ENCODE data around the gene SLC49A4.

The SLC49A4 gene

GRCh38 chr3:122907471-122907870, 112.6 kb downstream of the SLC49A4 start:
- Histone ChIP-seq H2BK12ac (ENCODE audit: low read length in 2 of 2) (no peak overlapping the region), H3K9me3 (ENCODE audit: control insufficient read depth, low read length) (peaks cover 21% of the 10 kb centered on the region), H3K4ac (ENCODE audit: low read depth in 1 of 2, low read length in 2 of 2) (no peak overlapping the region), H4K8ac (ENCODE audit: low read length) (no peak overlapping the region), H2BK5ac (ENCODE audit: low read depth, low read length, poor library complexity, severe bottlenecking) (no peak overlapping the region), H2AK5ac (ENCODE audit: low read length, severe bottlenecking) (no peak overlapping the region), H3K4me2 (ENCODE audit: low read length, poor library complexity, severe bottlenecking) (no peak overlapping the region), H2BK120ac (ENCODE audit: low read depth, low read length) (no peak overlapping the region), H3K9ac (ENCODE audit: low read length) (no peak overlapping the region), H3K27ac (ENCODE audit: low read length, poor library complexity, severe bottlenecking) (no peak overlapping the region), H3K4me1 (ENCODE audit: control insufficient read depth, insufficient read depth, low read depth, low read length) (peaks cover 1% of the 10 kb centered on the region), H3K27me3 (ENCODE audit: control insufficient read depth in 1 of 2, insufficient read depth in 1 of 2, low read length in 2 of 2) (peaks cover 33 to 59% of the 10 kb centered on the region in 2 experiments), H3K14ac (ENCODE audit: low read length in 2 of 2) (no peak overlapping the region), H3K18ac (ENCODE audit: low read depth in 1 of 2, low read length in 2 of 2) (no peak overlapping the region), H2AFZ (ENCODE audit: low read depth, low read length) (no peak overlapping the region), H3K79me1 (replicated peaks; ENCODE audit: low read length, poor library complexity, severe bottlenecking) (no peaks in the 10 kb centered on the region), H3K4me3 (ENCODE audit: insufficient read depth in 1 of 2, low read depth in 1 of 2, low read length in 2 of 2) (no peak overlapping the region), H2BK15ac (ENCODE audit: low read depth, poor library complexity, severe bottlenecking) (no peak overlapping the region), H3K36me3 (ENCODE audit: control insufficient read depth in 1 of 2, insufficient read depth in 2 of 2, low read depth in 1 of 2, low read length in 2 of 2) (no peaks in the 10 kb centered on the region), H3K23ac (ENCODE audit: low read length in 2 of 2) (peak overlapping the region in 1 of 2 experiments; percentile 27), H4K91ac (ENCODE audit: low read length) (no peak overlapping the region)
- 97% methylated on average over 4 of the region's 4 CpGs for WGBS
- DNase-seq: no peak

GRCh38 chr3:122908251-122908650, 113.4 kb downstream of the SLC49A4 start:
- peaks cover 21% of the 10 kb centered on the region for H3K9me3 ChIP-seq (ENCODE audit: control insufficient read depth, low read length)

DNA sequence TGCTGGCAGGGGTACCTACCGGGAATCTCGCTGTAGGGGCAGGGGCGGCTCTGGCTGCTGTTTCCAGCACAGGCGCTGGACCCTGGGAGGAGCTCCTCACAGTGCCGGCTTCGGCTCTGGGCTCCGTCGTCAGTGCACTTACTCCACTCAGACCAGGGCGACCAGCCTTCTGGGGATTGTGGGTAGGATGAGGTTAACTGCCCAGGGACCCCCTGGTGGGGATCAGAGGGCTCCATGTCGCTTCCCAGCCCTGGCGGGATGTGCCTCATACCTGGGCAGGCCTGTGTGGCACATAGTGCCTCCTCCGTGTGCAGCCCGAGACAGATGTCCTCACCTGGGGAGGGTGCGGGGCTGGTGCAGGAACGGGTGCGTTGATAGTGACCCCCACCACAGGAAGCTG, 117.0 kb downstream of the SLC49A4 start:
- H4K8ac ChIP-seq (ENCODE audit: low read length): no peak overlapping the region
- H2BK5ac ChIP-seq (ENCODE audit: low read depth, low read length, poor library complexity, severe bottlenecking): no peak overlapping the region
- no peaks in the 10 kb centered on the region for H3K36me3 ChIP-seq (ENCODE audit: control insufficient read depth in 1 of 2, insufficient read depth in 2 of 2, low read depth in 1 of 2, low read length in 2 of 2)
- no peak overlapping the region for H3K23ac ChIP-seq (ENCODE audit: low read length in 2 of 2)
- H3K4me3 ChIP-seq (ENCODE audit: insufficient read depth in 1 of 2, low read depth in 1 of 2, low read length in 2 of 2): no peak overlapping the region
- no peak overlapping the region for H2AFZ ChIP-seq (ENCODE audit: low read depth, low read length)
- no peak overlapping the region for H3K14ac ChIP-seq (ENCODE audit: low read length in 2 of 2)
- DNase-seq: no peak
- peaks cover 51 to 79% of the 10 kb centered on the region in 2 experiments for H3K27me3 ChIP-seq (ENCODE audit: control insufficient read depth in 1 of 2, insufficient read depth in 1 of 2, low read length in 2 of 2)
- H2BK15ac ChIP-seq (ENCODE audit: low read depth, poor library complexity, severe bottlenecking): no peak overlapping the region
- H3K4me1 ChIP-seq (ENCODE audit: control insufficient read depth, insufficient read depth, low read depth, low read length): peaks cover 3% of the 10 kb centered on the region
- H3K18ac ChIP-seq (ENCODE audit: low read depth in 1 of 2, low read length in 2 of 2): no peak overlapping the region
- no peak overlapping the region for H3K9ac ChIP-seq (ENCODE audit: low read length)
- no peak overlapping the region for H2AK5ac ChIP-seq (ENCODE audit: low read length, severe bottlenecking)
- H3K27ac ChIP-seq (ENCODE audit: low read length, poor library complexity, severe bottlenecking): no peak overlapping the region
- H3K4me2 ChIP-seq (ENCODE audit: low read length, poor library complexity, severe bottlenecking): no peak overlapping the region
- peaks cover under 1% of the 10 kb centered on the region for H3K9me3 ChIP-seq (ENCODE audit: control insufficient read depth, low read length)
- no peak overlapping the region for H2BK12ac ChIP-seq (ENCODE audit: low read length in 2 of 2)
- no peaks in the 10 kb centered on the region for H3K79me1 ChIP-seq (replicated peaks; ENCODE audit: low read length, poor library complexity, severe bottlenecking)
- no peak overlapping the region for H2BK120ac ChIP-seq (ENCODE audit: low read depth, low read length)
- H3K4ac ChIP-seq (ENCODE audit: low read depth in 1 of 2, low read length in 2 of 2): no peak overlapping the region
- 93% methylated on average over 14 of the region's 16 CpGs for WGBS
- no peak overlapping the region for H4K91ac ChIP-seq (ENCODE audit: low read length)

More at GRCh38 chr3:122908251-122908650, 113.4 kb downstream of the SLC49A4 start:
- Histone ChIP-seq H4K8ac (ENCODE audit: low read length) (no peak overlapping the region), H2BK5ac (ENCODE audit: low read depth, low read length, poor library complexity, severe bottlenecking) (no peak overlapping the region), H3K27me3 (ENCODE audit: control insufficient read depth in 1 of 2, insufficient read depth in 1 of 2, low read length in 2 of 2) (peaks cover 30 to 54% of the 10 kb centered on the region in 2 experiments), H3K4me3 (ENCODE audit: insufficient read depth in 1 of 2, low read depth in 1 of 2, low read length in 2 of 2) (no peak overlapping the region), H2AK5ac (ENCODE audit: low read length, severe bottlenecking) (no peak overlapping the region), H3K4ac (ENCODE audit: low read depth in 1 of 2, low read length in 2 of 2) (no peak overlapping the region), H3K4me2 (ENCODE audit: low read length, poor library complexity, severe bottlenecking) (no peak overlapping the region), H3K14ac (ENCODE audit: low read length in 2 of 2) (no peak overlapping the region), H3K36me3 (ENCODE audit: control insufficient read depth in 1 of 2, insufficient read depth in 2 of 2, low read depth in 1 of 2, low read length in 2 of 2) (no peaks in the 10 kb centered on the region), H3K79me1 (replicated peaks; ENCODE audit: low read length, poor library complexity, severe bottlenecking) (no peaks in the 10 kb centered on the region), H3K9ac (ENCODE audit: low read length) (no peak overlapping the region), H2BK12ac (ENCODE audit: low read length in 2 of 2) (no peak overlapping the region), H2BK120ac (ENCODE audit: low read depth, low read length) (no peak overlapping the region), H4K91ac (ENCODE audit: low read length) (no peak overlapping the region), H3K18ac (ENCODE audit: low read depth in 1 of 2, low read length in 2 of 2) (no peak overlapping the region), H3K23ac (ENCODE audit: low read length in 2 of 2) (no peak overlapping the region), H3K27ac (ENCODE audit: low read length, poor library complexity, severe bottlenecking) (no peak overlapping the region), H2AFZ (ENCODE audit: low read depth, low read length) (no peak overlapping the region), H3K4me1 (ENCODE audit: control insufficient read depth, insufficient read depth, low read depth, low read length) (peaks cover 3% of the 10 kb centered on the region), H2BK15ac (ENCODE audit: low read depth, poor library complexity, severe bottlenecking) (no peak overlapping the region)
- no peak for DNase-seq
- WGBS: 82% methylated on average over 3 of the region's 3 CpGs

- Histone ChIP-seq H3K23ac (ENCODE audit: low read length in 2 of 2) (no peak overlapping the region), H2BK15ac (ENCODE audit: low read depth, poor library complexity, severe bottlenecking) (no peak overlapping the region), H2BK120ac (ENCODE audit: low read depth, low read length) (no peak overlapping the region), H4K91ac (ENCODE audit: low read length) (no peak overlapping the region), H3K4me1 (ENCODE audit: control insufficient read depth, insufficient read depth, low read depth, low read length) (peaks cover 3% of the 10 kb centered on the region), H3K4me2 (ENCODE audit: low read length, poor library complexity, severe bottlenecking) (no peak overlapping the region), H3K14ac (ENCODE audit: low read length in 2 of 2) (no peak overlapping the region), H3K4me3 (ENCODE audit: insufficient read depth in 1 of 2, low read depth in 1 of 2, low read length in 2 of 2) (no peak overlapping the region), H3K18ac (ENCODE audit: low read depth in 1 of 2, low read length in 2 of 2) (no peak overlapping the region), H3K9ac (ENCODE audit: low read length) (no peak overlapping the region), H2BK12ac (ENCODE audit: low read length in 2 of 2) (no peak overlapping the region), H2AK5ac (ENCODE audit: low read length, severe bottlenecking) (no peak overlapping the region), H2BK5ac (ENCODE audit: low read depth, low read length, poor library complexity, severe bottlenecking) (no peak overlapping the region), H3K4ac (ENCODE audit: low read depth in 1 of 2, low read length in 2 of 2) (no peak overlapping the region), H4K8ac (ENCODE audit: low read length) (no peak overlapping the region), H3K36me3 (ENCODE audit: control insufficient read depth in 1 of 2, insufficient read depth in 2 of 2, low read depth in 1 of 2, low read length in 2 of 2) (no peaks in the 10 kb centered on the region), H2AFZ (ENCODE audit: low read depth, low read length) (no peak overlapping the region), H3K27ac (ENCODE audit: low read length, poor library complexity, severe bottlenecking) (no peak overlapping the region), H3K27me3 (ENCODE audit: control insufficient read depth in 1 of 2, insufficient read depth in 1 of 2, low read length in 2 of 2) (peaks cover 57 to 80% of the 10 kb centered on the region in 2 experiments), H3K9me3 (ENCODE audit: control insufficient read depth, low read length) (no peaks in the 10 kb centered on the region), H3K79me1 (replicated peaks; ENCODE audit: low read length, poor library complexity, severe bottlenecking) (no peaks in the 10 kb centered on the region)
- no peak for DNase-seq
- WGBS: 72% methylated on average over 70 of the region's 76 CpGs
Observed at GRCh38 chr3:122912772-122913538, 118.1 kb downstream of the SLC49A4 start.

All from mesenchymal stem cell (in vitro differentiated cells and primary cell).